Heart left ventricle (tissue), 16 donors: ENCODE measurements around the gene PSMD3. TPM values are rescaled to one million over a fixed set of nuclear protein-coding genes. Genes with fewer than 3 reads are reported as not detected.
A peak's percentile ranks its signal among the peaks of the same experiment; 100 is the strongest.

Source experiments
- ATAC-seq, 4 donors: fragments of 200-7000 bp; cut with Tn5 transposase; one replicate each; pipeline ENCODE4 v1.9.1; 2020 to 2022; ENCODE audit warnings: moderate library complexity in 4 of 4, mild to moderate bottlenecking in 3 of 4, moderate number of reproducible peaks in 1 of 4
- DNase-seq, 5 donors: peaks; one replicate each; pipeline ENCODE4 v3.0.0-alpha.2; 2020
- H3K27ac ChIP-seq, 12 donors: fragments of 200-600 bp; sonication (generic) in 4 of 12; one replicate each; pipeline versions ENCODE4 v1.5.0 to v1.8.0; 2016 to 2022; ENCODE audit warnings: mild to moderate bottlenecking in 2 of 12
- H3K27me3 ChIP-seq, 9 donors: fragments of 200-600 bp; sonication (generic) in 2 of 9; one replicate each; pipeline versions ENCODE4 v1.5.1 to v1.8.0; 2016 to 2022; ENCODE audit warnings: mild to moderate bottlenecking in 3 of 9
- H3K36me3 ChIP-seq, 9 donors: fragments of 200-600 bp; sonication (generic) in 2 of 9; one replicate each; pipeline versions ENCODE4 v1.5.0 to v1.8.0; 2018 to 2022; ENCODE audit warnings: mild to moderate bottlenecking in 2 of 9
- H3K4me1 ChIP-seq, 12 donors: fragments of 200-600 bp; sonication (generic) in 4 of 12; one replicate each; pipeline versions ENCODE4 v1.5.0 to v1.8.0; 2016 to 2022; ENCODE audit warnings: mild to moderate bottlenecking in 3 of 12
- H3K4me3 ChIP-seq, 12 donors: fragments of 200-600 bp; sonication (generic) in 4 of 12; one replicate each; pipeline versions ENCODE4 v1.5.0 to v1.8.0; 2017 to 2022; ENCODE audit warnings: mild to moderate bottlenecking in 9 of 12, moderate library complexity in 4 of 12
- H3K9me3 ChIP-seq, 12 donors: fragments of 200-600 bp; sonication (generic) in 4 of 12; one replicate each; pipeline versions ENCODE4 v1.5.0 to v1.8.0; 2016 to 2022; ENCODE audit warnings: mild to moderate bottlenecking in 1 of 12
- POLR2A ChIP-seq, 2 donors: fragments of 450-650 bp; IDR thresholded peaks; one replicate each; pipeline ENCODE4 v1.6.1; 2017; ENCODE audit warnings: antibody characterized with exemption in 2 of 2, mild to moderate bottlenecking in 2 of 2, moderate library complexity in 2 of 2
- WGBS, 4 donors: extraction: QIAGEN DNeasy Blood & Tissue Kit in 2 of 4; methylation state at CpG; one replicate each; pipeline versions ENCODE4 v1.1.5 to v1.1.7; 2013 to 2018; 5-methylcytosine and 5-hydroxymethylcytosine counted together
- intact Hi-C, 10 donors: fragments of 100-400 bp; cut with DNase I; formaldehyde crosslinking; loops; one replicate each; pipeline versions ENCODE4 v1.11.1 to v1.14.2; 2022
- polyA plus RNA-seq, 2 donors: library from polyadenylated mRNA; stranded (reverse); fragments of 200-250 nt; gene quantifications; one replicate each; pipeline ENCODE4 v1.2.3, GENCODE V29; 2013
- total RNA-seq, 9 donors: library from RNA; depleted of rRNA in 2 of 9; stranded (reverse); fragments of >200 nt in 2 of 9; fragmentation: NEBNext Ultra II Directional in 3 of 9; extraction: Animal tissue kit (Norgen Biotek cat#: 25700) in 3 of 9; gene quantifications; one replicate each; pipeline versions ENCODE4 v1.1.0 to v1.2.4, GENCODE V29; 2016 to 2023
- TF ChIP-seq, protein P1 (sequence below), 12 donors: fragments of 200-600 bp; sonication (generic) in 4 of 12; IDR thresholded peaks; one replicate each; pipeline versions ENCODE4 v1.5.0 to v1.8.0; 2018 to 2022; ENCODE audit warnings: antibody characterized with exemption in 12 of 12, mild to moderate bottlenecking in 5 of 12
- donor health status: ischemic (EF 13 %, LVEDD 7.1; RV severe dilation, severe dysfunction).
- donor health status: healthy with polysubstance abuse.
- donor health status: DM: no; HTN: yes; CAD: no.
- donor health status: DM: no; HTN: no; CAD: no.
- donor health status: ischemic (EF 25% LVEDD 6.9; RV normal size, moderate dysfunction).
- donor health status: ischemic (EF 25% LVEDD 5.7; RV mildly dilated, moderate dysfunction).
- donor health status: healthy.
- donor health status: DM: yes; HTN: yes; CAD: no.
- donor health status: ischemic (EF 35%, LVEDD 5.7; RV mildly dilated, moderate dysfunction).
- donor health status: nonischemic (EF 11% LVEDD 7.7; RV severe dilation, severe dysfunction).
- donor health status: DM: yes; HTN: yes; CAD: no.
- donor health status: PGD.
- donor health status: ischemic (EF 29% LVEDD 5.4; RV normal size, mild dysfunction).
- donor health status: nonischemic (EF 23%, LVEDD 6.1; RV moderate dilation, normal function).

Gene PSMD3
- total and polyA plus RNA-seq, 11 donors, result 68.9 to 142 (median 83.3) TPM

DNA sequence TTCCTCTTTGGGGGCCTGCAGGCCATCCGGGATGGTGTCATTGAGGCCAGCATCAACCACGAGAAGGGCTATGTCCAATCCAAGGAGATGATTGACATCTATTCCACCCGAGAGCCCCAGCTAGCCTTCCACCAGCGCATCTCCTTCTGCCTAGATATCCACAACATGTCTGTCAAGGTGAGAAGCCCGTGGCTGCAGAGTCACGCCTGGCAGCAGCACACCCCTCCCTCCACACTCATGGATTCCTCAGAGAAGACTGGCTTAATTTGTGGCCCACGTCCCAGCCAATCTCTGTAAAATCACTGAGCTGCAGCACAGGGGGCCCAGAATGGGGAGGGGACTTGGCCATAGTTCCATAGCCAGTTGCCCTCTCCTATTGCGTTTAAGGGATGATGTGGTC, 15.6 kb downstream of the PSMD3 start:
- Histone ChIP-seq H3K9me3 (no peaks in the 10 kb centered on the region), H3K27ac (no peak overlapping the region), H3K36me3 (peaks cover 0 to 83% (median 73%) of the 10 kb centered on the region in 9 donors), H3K4me3 (no peak overlapping the region), H3K4me1 (peaks cover 0 to 11% (median 0%) of the 10 kb centered on the region in 12 donors), H3K27me3 (no peaks in the 10 kb centered on the region)
- no peak for TF ChIP-seq POLR2A (IDR thresholded peaks at IDR 0.05)
- TF ChIP-seq, protein P1, sequence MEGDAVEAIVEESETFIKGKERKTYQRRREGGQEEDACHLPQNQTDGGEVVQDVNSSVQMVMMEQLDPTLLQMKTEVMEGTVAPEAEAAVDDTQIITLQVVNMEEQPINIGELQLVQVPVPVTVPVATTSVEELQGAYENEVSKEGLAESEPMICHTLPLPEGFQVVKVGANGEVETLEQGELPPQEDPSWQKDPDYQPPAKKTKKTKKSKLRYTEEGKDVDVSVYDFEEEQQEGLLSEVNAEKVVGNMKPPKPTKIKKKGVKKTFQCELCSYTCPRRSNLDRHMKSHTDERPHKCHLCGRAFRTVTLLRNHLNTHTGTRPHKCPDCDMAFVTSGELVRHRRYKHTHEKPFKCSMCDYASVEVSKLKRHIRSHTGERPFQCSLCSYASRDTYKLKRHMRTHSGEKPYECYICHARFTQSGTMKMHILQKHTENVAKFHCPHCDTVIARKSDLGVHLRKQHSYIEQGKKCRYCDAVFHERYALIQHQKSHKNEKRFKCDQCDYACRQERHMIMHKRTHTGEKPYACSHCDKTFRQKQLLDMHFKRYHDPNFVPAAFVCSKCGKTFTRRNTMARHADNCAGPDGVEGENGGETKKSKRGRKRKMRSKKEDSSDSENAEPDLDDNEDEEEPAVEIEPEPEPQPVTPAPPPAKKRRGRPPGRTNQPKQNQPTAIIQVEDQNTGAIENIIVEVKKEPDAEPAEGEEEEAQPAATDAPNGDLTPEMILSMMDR (IDR thresholded peaks at IDR 0.05), result no peak
- ATAC-seq (peak in 1 of 4 donors; percentile 5), DNase-seq (no peak)
- intact Hi-C loops, result loop anchor here in 1 of 10 donors (10.0 kb wide), 1 partner anchor 279 kb away; no protein-coding TSS in a partner anchor
- 70 to 83% (median 81%) methylated on average over 6 to 8 of the region's 8 CpGs for WGBS, 4 donors

DNA sequence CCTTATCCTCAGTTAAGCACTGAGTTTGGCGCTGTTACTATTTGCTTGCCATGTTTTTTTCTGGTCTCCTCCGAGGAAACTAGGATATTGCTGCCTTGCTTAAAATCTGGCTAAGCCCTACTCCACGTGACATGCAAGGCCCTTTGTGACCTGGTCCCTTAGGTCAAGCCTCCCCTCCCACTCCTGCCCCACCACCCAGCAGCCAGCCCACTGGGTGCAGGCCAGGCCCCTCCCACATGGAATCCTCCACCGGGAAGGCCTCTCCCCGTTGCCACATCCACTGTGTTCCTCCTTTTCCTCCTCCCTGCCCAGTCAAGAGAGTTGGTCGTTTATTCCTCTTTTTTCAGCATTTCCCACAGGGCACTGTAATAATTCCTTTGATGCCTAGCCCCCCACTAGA, 16.2 kb downstream of the PSMD3 start:
- intact Hi-C loops, result loop anchor here in 1 of 10 donors (10.0 kb wide), 1 partner anchor 278 kb away; no protein-coding TSS in a partner anchor
- Histone ChIP-seq H3K27me3 (no peaks in the 10 kb centered on the region), H3K9me3 (no peaks in the 10 kb centered on the region), H3K4me1 (peaks cover 0 to 11% (median 0%) of the 10 kb centered on the region in 12 donors), H3K4me3 (no peak overlapping the region), H3K36me3 (peaks cover 0 to 76% (median 67%) of the 10 kb centered on the region in 9 donors), H3K27ac (peak overlapping the region in 1 of 12 donors; percentile 17)
- WGBS, 4 donors, result 37 to 52% (median 44%) methylated on average over 6 of the region's 6 CpGs
- peak in 1 of 5 donors; percentile 54 for DNase-seq
- TF ChIP-seq, protein P1 (IDR thresholded peaks at IDR 0.05), result no peak
- no peak for TF ChIP-seq POLR2A (IDR thresholded peaks at IDR 0.05)
- peak in 3 of 4 donors; percentile 40 to 73 (median 58) for ATAC-seq

DNA sequence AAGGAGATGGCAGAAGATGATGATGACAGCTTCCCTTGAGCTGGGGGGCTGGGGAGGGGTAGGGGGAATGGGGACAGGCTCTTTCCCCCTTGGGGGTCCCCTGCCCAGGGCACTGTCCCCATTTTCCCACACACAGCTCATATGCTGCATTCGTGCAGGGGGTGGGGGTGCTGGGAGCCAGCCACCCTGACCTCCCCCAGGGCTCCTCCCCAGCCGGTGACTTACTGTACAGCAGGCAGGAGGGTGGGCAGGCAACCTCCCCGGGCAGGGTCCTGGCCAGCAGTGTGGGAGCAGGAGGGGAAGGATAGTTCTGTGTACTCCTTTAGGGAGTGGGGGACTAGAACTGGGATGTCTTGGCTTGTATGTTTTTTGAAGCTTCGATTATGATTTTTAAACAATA, 16.9 kb downstream of the PSMD3 start:
- H3K27me3 ChIP-seq, result no peaks in the 10 kb centered on the region
- H3K27ac ChIP-seq, result no peak overlapping the region
- no peaks in the 10 kb centered on the region for H3K9me3 ChIP-seq
- peaks cover 0 to 69% (median 59%) of the 10 kb centered on the region in 9 donors for H3K36me3 ChIP-seq
- TF ChIP-seq POLR2A (IDR thresholded peaks at IDR 0.05), result no peak
- TF ChIP-seq, protein P1 (IDR thresholded peaks at IDR 0.05), result no peak
- peak in 1 of 4 donors; percentile 35 for ATAC-seq
- 74 to 78% (median 76%) methylated on average over 4 of the region's 4 CpGs for WGBS, 4 donors
- no peak for DNase-seq
- H3K4me3 ChIP-seq, result no peak overlapping the region
- intact Hi-C loops, result loop anchor here in 1 of 10 donors (10.0 kb wide), 1 partner anchor 277 kb away; no protein-coding TSS in a partner anchor
- H3K4me1 ChIP-seq, result peaks cover 0 to 11% (median 0%) of the 10 kb centered on the region in 12 donors

DNA sequence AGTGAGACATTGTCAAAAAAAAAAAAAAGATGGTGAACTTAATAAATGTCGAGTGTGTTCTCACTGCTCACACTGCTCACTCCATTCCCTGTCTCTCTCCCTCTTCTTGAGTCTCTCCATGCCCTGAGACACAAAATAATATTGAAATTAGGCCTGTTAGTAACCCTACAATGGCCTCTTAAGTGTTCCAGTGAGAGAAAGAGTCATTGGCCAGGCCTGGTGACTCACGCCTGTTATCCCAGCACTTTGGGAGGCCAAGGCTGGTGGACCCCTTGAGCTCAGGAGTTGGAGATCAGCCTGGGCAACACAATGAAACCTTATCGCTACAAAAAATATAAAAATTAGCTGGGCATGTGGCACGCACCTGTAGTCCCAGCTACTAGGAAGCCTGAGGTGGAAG, 18.5 kb downstream of the PSMD3 start:
- Histone ChIP-seq H3K4me3 (no peak overlapping the region), H3K4me1 (peaks cover 0 to 11% (median 0%) of the 10 kb centered on the region in 12 donors), H3K36me3 (peaks cover 0 to 54% (median 44%) of the 10 kb centered on the region in 9 donors), H3K27ac (no peak overlapping the region), H3K27me3 (no peaks in the 10 kb centered on the region), H3K9me3 (no peaks in the 10 kb centered on the region)
- ATAC-seq (no peak), DNase-seq (no peak)
- intact Hi-C loops, result loop anchor here in 1 of 10 donors (10.0 kb wide), 1 partner anchor 276 kb away; no protein-coding TSS in a partner anchor
- TF ChIP-seq POLR2A (IDR thresholded peaks at IDR 0.05), result no peak
- TF ChIP-seq, protein P1 (IDR thresholded peaks at IDR 0.05), result no peak
- 85 to 93% (median 88%) methylated on average over 4 of the region's 4 CpGs for WGBS, 4 donors
